ENCODE data around the gene CFAP119.
"Not testable (repeated sequence)": the region's sequence is repeated elsewhere in the genome, so short reads cannot be mapped to it uniquely, and the experiment has no call there.

CFAP119 gene

DNA sequence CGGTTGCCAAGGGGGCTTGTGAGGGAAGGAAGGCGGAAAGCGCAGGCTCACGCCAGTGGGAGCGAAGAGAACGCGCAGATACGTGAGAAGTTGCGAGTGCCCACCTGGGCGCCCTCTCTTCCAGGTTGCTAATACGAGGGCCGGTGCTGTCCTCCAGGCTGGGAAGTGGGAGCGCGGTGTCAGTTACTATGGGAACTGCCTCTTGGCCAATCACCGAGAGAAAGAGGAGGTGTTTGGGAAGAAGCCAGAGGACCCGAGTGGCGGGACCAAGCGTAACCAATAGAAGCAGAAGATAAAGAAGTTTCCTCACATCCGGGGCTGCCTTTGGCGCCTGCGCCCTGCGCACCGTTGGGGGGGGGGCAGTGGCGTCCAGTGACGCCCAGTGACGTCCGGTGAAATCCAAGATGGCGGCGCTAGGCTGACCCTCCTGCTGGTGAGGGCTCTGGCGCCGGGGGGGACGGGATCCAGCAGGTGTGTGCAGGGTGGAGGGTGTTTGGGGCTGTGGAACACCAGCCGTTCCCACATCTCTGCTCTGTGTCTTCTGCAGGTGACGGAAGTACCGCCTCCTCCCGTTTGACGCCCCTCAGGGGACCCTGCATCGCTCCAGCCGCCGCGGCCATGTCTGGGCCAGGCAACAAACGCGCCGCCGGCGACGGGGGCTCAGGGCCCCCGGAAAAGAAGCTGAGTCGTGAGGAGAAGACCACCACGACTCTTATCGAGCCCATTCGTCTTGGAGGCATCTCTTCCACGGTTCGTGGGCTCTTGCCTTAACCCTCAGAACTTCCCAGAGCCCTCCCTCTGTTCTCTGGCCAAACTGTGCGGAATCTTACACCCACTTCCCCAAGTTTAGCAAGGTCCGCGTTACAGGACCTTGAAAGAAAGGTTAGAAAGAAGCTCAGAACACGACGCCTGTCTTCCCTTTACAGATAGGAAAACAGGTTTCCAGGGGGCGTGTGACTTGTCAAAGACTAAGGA is at the start of gene CFAP119, which contains the start of gene RNF40:
CFAP119 (minus strand) TSS at position 135 of the 975 bp plus-strand sequence. CDS start 314 bp downstream, outside the sequence.
RNF40 (plus strand) TSS at position 395 of the 975 bp plus-strand sequence; CDS start at position 619, 224 bp downstream.
- peak; percentile 78 to 98 (median 95) for DNase-seq

DNA sequence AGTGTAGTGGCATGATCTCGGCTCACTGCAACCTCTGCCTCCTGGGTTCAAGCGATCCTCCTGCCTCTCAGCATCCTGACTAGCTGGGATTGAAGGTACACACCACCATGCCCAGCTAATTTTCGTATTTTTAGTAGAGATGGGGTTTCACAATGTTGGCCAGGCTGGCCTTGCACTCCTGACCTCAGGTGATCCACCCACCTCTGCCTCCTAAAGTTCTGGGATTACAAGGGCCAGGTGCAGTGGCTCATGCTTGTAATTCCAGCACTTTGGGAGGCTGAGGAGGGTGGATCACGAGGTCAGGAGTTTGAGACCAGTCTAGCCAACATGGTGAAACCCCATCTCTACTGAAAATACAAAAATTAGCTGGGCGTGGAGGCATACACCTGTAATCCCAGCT is 47.8 kb upstream of the CFAP119 start:
- DNase-seq: not testable (repeated sequence)

DNA sequence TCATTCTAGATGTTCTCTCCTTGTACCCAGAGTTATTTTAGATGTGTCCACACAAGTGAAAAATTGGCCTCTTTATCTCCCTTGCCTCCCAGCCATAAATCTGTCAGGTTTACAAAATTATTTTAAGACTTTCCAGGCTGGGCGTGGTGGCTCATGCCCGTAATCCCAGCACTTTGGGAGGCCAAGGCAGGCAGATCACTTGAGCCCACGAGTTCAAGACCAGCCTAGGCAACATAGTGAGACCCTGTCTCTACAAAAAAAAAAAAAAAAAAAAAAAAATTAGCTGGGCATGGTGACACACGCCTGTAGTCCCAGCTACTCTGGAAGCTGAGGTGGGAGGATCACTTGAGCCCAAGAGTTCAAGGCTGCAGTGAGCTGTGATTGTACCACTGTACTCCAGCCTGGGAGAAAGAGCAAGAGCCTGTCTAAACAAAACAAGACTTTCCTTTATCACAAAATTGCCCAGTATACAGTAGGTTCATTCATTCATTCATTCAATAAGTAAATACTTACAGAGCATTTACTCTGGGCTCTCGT is 47.1 kb upstream of the CFAP119 start:
- DNase-seq: not testable (repeated sequence)

DNA sequence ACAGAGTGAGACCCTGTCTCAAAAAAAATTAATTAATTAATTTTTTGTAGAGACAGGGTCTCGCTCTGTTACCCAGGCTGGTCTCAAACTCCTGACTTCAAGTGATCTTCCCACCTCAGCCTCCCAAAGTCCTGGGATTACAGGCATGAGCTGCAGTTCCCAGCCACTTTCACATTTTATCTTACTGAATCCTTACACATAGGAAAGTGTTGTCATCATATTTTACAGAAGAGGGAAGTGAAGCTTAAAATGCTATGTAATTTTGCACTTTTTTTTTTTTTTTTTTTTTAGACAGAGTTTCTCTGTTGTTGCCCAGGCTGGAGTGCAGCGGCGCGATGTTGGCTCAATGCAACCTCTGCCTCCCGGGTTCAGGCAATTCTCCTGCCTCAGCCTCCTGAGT is 46.3 kb upstream of the CFAP119 start:
- DNase-seq: no peak

DNA sequence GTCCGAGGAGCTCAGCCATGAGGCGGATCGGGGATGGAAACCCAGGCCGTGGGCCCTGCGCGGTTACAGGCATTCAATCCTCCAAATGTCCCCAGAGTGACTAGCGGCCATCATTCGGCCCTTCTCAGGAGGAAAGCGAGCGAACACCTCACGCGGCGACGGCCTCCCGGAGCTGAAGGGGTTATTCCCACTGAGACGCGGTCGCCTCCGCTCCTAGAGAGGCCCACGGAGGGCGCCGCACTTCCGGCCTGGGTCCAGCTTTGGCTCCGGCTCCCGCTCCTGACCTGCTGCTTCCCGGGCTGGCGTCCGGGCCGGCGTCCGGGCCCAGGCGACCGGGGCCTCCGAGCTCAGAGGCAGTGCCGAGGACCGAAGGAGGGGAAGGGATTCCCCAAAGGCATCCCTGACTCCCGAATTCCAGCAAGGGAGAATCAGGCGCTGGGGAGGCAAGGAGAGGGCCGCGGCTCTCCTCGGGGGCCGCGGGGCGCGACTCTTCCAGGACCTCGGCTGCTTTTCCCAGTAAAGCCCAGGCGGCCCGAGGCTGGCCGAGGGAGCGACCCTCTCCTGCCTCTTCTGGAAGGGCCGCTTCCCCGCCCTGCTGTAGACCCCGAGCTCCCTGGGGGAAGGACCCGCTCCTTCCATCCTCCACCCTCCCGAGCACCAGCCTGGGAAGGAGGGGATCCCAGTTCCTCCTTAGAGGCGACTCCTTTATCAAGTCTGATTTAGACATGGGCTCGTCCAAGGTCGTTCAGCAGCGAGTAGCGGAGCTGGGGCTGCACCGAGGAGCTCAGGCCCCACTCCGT is 43.7 kb upstream of the CFAP119 start:
- peak in 54 of 56 donors; percentile 43 to 89 (median 77) for DNase-seq

DNA sequence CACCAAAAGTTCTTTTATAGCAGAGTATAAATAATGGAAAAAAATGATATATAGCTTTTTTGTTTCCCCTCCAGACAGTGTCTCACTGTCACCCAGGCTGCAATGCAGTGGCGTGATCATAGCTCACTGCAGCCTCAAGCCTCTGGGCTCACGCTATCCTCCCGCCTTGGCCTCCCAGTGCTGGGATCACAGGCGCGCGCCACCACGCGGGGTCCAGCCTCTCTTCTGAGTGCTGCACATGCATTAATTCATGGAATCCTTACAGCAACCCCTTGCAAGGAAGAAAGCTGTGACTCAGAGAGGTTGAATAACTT is 43.2 kb upstream of the CFAP119 start:
- DNase-seq: peak in 2 of 56 donors; percentile 15 to 36

DNA sequence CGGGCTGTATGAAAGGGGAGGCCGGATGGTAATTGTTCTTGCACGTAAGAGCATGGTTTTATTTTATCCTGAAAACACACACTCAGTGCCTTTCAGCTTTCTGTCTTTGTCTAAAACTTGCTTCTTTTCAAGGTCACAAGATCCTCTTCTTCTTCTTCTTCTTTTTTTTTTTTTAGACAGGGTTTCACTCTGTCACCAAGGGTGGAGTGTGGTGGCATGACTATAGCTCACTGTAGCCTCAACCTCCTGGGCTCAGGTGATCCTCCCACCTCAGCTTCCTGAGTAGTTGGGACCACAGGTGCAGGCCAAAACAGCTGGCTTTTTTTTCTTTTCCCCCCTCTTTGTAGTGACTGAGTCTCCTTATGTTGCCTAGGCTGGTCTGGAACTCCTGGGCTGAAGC is 41.1 kb upstream of the CFAP119 start:
- no peak for DNase-seq

DNA sequence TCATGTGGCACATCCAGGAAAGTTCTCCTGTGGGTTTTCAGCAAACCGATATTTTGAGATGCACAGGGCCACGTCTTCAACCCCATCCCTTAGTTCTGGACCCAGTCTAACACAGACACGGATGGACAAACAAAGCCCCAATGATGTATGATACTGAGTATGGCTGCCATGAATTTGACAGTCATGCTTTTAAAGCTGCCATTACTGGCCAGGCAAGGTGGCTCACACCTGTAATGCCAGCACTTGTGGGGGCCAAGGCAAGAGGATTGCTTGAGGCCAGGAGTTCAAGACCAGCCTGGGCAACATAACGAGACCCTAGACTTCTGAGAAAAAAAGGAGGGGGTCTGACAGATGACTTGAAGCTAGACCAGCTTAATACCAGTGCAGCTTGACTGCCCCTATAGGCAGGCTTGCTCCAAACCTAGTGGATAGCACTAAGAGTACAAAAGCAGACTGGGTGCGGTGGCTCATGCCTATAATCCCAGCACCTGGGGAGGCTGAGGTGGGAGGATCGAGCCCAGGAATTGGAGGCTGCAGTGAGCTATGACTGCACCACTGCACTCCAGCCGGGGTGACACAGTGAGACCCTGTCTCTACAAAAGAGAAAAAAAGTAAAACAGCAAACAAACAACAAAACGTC is 35.9 kb upstream of the CFAP119 start:
- DNase-seq: no peak

DNA sequence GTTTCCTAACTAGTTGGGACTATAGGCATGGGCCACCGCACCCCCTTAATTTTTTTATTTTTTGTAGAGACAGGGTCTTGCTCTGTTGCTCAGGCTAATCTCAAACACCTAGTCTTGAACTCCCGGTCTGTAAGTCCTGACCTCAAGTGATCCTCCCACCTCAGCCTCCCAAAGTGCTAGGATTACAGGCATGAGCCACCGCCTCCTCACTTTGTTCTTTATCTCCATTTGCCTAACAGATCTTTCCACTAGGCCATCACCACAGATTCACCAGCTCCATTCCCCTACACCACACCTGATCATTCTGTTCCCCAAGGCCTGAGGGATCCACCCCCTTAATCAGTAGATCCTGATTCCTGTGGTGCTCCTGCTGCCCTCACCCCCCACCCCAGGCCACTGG is 32.8 kb upstream of the CFAP119 start:
- DNase-seq: no peak

DNA sequence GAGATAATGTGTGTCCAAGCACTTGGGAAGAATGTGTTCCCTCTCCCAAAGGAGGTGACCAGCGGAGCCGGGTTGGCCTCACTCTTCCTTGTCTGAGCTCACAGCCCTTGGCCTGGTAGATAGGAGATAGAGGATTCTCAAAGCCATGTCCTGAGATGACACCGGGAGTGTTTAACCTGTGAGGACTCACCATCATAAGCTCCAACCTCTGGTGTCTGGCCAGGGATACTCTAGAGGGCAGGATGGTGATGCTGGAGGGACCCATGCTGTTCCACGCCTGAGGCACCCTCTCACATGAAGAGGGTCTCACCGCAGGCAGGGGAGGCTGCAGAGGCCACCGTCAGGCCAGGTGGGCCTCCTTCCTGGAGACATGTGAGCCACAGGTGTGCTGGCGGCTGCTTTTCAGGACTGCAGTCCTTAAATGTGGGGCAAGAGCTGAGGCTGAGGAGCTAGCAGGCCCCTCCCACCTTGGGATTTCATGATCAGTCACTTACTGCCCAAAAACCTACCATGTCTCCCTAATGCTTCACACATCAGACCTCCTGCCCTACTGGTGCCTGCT is 31.7 kb upstream of the CFAP119 start:
- no peak for DNase-seq

DNA sequence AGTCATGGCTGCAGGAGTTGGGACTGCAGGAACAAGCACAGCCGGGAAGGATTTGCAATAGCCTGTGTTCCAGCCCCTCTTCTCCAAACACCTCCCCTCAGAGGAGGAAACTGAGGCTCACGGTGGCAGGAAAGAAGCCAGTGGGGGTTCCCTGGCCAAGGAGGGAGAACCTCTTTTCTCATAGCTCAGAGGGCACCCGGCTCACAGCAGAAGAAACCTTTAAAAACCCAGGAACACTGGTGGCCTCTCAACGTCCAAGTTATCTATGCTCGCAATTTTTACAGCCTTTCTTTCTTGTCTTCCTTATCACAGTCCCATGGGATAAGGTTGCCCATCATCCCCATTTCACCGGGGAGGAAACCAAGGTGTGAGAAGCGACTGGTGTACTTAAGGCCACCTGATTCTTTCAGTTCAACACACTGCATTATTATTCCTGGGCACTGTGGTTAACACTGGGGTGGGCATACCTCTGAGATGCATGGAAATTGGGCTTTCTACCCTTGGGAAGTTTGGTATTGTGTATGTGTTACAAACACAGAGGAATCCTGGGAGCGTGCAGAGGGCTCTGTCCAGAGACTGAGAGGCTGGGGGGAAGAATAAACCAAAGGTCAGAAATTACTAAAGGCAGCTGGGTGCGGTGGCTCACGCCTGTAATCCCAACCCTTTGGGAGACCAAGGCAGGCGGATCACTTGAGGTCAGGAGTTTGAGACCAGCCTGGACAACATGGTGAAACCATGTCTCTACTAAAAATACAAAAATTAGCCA is 25.9 kb upstream of the CFAP119 start:
- peak in 4 of 56 donors; percentile 47 to 53 (median 48) for DNase-seq

DNA sequence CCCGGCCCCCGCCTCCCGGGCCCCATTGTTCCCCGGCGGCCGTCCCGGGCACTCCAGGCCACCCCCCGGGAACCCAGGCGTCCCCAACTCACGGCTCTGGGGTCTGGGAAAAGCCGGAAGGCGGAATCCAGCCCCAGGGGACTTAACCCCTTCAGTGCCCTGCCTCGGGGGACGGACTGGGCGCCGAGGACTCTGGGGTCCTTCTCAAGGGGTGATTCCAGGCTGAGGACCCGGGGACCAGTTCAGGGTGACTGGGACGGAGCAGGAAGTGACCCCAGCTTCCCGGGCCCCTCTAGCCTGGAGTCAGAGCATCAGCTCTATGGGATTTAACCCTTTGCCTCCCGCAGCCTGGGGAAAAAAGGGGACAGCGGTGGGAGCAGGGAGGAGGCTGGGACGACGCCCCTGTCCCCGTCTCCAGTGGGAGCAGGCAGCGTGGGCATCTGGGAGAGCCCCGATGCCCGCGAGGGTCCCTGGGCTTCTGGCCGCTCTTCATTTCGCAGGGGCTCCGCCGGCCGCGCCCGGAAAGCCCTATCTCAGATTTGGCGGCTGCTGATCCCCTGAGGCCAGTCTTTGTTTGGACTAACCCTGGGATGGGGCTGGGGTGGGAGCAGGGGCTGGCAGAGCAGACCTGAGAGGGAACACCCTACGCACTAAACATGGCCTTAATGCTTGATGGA is 25.2 kb upstream of the CFAP119 start, which contains the start of gene ZNF629:
ZNF629 (minus strand) TSS at position 270 of the 677 bp plus-strand sequence. CDS start 2,723 bp downstream, outside the sequence.
- DNase-seq: peak in 53 of 56 donors; percentile 25 to 85 (median 65)

DNA sequence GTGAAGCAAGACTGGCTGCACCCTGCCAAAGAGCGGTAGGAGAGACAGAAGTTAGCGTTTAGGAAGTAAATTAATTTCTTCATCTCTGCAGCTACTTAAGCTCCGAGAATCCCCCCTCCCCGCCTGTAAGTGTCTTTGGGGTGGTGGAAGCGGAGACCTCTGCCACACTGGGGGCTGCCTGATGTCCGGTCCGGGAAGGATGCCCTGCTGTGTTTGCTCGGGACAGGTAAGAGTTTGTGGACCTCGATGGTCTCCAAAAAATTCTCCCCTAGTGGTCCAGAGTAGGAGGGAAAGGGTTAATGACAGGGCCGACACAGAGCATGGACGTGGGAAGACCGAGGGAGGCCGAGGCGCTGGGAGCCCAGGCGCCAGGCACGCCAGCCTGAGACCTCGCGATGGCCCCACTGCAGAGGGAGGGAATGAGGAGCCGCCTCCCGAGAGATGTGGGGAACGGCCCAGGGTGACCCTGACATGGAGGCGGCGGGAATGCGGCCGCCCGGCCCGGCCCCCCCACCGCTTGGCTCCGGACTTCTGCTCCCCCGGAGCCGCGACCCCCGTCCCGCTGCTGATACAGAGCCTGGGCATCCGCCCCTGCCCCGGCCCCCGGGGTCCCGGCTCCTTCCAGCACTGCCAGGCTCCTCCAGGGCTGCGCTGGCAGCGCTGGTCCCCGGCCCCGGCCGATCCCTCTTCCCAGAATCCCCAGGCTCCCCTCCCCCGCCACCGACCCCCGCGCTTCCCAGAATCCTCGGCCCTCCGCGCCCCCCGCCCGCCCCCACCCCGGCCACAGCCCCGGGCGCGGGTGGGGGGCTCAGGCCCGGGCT is 24.5 kb upstream of the CFAP119 start:
- DNase-seq: peak in 11 of 56 donors; percentile 19 to 61 (median 48)

DNA sequence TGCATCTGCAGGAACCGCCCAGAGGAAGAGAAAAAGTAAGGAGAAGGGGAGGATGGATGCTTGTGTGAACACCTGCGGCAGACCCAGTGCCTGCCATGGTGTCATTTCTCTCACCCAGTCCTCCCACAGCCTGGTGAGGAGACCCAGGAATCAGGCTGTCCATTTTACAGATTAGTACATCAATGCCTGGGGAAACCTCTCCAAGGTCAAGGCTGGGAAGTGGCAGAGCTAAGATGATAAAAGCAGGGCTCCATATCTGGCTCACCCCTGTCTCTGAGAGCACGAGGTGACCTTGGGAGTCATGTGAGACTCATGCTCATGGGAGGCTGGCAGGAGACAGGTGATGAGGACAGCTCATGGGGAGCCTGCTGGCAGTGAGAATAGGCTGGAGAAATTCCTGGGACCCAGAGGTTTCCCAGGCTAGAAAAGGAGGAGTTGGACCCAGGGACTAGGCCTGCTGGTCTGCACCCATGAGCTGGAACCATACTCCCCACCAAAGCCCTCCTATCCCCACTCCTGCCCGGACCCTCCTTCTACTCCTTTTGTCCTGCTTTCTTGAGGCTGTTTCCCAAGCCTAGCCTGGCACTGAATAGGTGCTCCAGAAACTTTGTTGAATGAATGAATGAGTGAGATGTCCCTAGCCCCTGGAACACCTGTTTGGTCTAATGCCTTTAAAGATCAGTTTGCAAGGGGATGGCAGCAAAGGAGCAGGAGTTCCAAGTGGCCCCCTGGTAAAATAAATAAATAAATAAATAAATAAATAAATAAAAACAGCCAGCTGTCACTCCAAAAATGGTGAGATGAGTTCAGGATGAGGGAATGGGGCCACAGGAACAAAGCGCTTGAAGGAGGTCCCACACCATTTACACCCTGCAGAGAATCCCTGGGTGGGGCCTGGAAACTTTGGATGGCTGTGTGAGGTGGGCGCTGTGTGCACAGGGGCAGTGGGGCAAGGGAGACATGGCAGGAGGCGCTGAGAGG is 23.6 kb upstream of the CFAP119 start:
- DNase-seq: no peak

DNA sequence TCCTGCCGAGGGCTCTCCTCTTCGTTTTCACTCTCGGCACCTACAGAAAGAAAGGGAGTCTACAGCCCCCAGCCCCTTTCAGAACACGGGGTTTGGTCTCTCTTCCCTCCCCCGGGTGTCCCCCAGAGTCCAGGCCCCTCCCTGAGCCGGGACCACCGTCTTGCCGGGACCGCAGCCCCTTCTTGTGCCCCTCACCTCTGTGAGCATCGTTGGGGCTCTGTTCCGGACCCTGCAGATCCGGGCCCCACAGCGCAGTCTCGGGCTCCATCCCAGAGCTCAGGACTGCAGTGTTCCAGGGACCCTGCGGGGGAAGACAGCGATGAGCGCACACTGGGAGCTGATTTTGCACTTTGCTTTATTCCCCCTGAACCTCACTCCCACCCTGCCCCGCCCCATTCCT is 22.4 kb upstream of the CFAP119 start:
- DNase-seq: no peak

DNA sequence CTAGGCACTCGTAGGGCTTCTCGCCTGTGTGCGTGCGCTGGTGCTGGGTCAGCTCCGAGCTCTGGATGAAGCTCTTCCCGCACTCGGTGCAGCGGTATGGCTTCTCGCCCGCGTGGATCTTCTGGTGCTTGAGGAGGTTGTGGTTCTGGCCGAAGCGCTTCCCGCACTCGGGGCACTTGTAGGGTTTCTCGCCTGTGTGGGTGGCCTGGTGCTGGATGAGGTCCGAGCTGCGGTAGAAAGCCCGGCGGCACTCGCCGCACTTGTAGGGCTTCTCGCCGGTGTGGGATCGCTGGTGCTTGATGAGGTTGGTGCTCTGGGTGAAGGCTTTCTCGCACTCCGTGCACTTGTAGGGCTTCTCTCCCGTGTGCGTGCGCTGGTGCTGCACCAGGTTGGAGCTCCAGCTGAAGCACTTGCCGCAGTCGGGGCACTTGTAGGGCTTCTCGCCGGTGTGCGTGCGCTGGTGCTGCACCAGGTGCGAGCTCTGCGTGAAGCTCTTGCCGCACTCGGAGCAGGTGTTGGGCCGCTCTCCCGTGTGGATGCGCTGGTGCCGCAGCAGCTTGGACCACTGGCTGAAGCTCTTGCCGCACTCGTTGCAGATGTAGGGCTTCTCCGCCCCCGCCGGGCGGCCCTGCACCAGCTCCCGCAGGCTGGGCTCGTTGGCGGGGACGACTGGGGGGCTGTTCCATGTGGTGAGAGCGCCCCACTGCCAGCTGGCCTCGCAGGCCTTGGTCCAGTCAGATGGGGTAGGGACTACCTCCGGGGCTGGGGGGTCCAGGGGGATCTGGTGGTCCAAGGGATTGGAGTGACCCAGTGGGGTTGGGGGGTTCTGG is 21.6 kb upstream of the CFAP119 start:
- DNase-seq: no peak

All from nucleus accumbens (tissue), 56 donors.